DMS53 (cell line): ENCODE results near the gene MFAP3.

Experiments used
- DNase-seq: peaks from one replicate; lab custom pipeline; 2025; lab: John Stamatoyannopoulos, UW

Gene MFAP3

DNA sequence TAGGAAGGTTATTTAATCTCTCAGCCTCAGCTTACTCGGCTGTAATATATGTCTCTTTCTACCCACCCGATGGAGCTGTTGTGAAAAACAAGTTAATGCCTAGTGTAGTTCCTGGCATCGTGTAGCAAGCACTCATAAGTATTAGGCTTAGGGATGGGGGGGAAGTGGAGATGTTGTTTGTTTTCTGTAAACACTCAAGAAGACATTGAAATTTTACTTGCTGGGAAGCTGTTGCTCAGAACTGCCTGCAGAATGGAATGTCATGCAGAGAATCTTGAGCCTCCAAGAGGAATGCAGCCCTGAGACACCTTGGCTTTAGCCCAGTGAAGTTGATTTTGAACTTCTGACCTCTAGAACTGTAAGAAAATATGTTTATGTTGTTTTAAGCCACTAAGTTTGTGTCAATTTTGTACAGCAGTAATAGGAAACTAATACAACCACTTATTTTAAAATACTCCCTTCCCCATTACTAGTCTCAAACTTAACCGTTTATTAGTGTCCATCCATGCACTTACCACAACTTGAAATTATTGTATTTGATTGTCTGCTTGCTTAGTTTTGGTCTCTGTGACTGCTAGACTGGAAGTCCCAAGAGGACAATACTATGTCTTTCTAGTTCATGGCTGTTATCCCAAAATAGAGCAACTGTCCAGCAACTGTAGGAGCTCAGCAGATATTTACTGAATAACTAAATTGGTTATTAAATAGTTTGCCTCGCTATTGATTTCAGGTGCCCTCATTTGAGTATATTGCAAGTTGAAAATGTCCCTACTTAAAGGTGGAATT, 53.8 kb downstream of the MFAP3 start:
- DNase-seq: peak; percentile 10

GRCh38 chr5:154093142-154093532, 54.4 kb downstream of the MFAP3 start:
- DNase-seq: no peak

DNA sequence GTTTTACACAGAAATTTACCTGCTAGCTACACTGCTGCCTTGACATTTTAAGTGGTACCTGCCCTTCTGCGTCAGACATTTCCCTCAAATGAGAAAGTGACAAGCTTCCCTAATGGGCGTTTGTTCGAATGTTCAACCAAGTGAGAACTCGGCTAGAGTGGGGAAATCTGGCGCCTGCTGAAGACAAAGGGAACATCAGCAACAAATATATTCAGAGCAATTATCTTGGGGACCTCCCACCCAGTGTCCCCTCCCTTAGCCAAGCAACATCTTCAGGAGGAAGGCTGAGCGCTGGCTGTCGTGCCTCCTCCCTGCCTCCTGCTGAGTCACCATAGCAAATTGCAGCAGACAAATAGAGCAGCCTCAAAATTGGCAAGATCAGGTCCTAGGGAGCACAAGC, 57.1 kb downstream of the MFAP3 start:
- DNase-seq: peak; percentile 42

GRCh38 chr5:154097031-154097430, 58.3 kb downstream of the MFAP3 start:
- DNase-seq: peak; percentile 33

DNA sequence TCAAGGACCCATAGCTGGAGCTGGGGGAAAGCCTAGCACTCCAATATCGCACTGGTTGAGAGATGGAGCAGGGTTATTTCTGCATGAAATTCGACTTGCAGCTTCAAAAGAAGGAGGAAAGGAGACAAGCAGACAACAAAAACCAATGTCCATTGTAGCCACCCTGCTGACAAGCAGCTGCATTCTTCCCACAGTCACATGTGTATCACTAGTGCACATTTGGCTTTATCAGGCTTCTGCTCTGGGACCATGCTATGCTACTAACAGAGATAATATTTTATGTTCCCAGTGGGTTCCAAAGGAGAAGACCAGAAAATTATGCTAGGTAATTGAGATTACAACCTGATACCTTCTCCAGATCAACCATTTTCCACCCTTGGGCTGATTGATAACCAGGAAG, 59.7 kb downstream of the MFAP3 start:
- no peak for DNase-seq

DNA sequence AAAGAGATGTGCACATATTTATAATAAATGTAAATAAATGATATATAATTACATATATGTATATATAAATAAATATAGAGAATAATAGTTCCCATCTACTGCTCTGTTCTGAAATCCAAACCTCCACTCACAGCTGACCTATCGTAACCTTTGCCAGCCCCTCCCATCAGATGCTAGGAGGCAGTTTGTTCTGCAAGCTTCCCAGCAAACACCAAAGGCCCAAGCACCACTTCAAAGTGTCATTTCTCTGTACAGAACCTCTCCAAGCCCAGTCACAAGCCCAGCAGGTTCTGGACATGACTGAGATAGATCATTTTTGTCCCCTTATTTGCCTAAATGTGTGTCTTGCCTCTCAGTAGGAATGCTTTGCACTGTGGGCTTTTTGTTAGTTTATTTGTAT, 62.4 kb downstream of the MFAP3 start:
- DNase-seq: peak; percentile 27

DNA sequence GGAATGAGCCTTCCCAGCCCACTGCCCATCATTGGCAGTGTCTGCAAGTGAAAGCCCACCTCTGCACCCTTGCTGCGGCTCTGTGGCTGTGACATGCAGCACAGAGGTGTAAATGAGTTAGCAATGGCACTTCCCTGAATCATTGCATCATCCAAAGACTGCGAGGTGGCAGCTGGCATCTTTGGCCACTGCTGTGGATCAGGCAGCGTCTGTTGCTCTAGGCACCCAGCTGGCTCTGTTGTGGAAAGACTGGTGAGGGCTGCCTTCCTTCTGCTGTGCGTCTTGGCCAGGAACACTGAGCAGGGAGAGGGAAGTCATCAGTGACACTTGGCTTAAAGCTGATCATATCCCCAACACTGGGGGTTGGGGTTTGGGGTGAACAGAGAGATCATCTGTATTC, 64.5 kb downstream of the MFAP3 start:
- DNase-seq: peak; percentile 16
